HCT116 (cell line): Measurements from ENCODE around the gene UPF1. TPM values are rescaled to one million over a fixed set of nuclear protein-coding genes. Genes with fewer than 3 reads are reported as not detected.

Source experiments
- ATAC-seq: fragments of 200-7000 bp; cut with Tn5 transposase; 2 replicates; pipeline ENCODE4 v1.9.1; 2020; ENCODE audit warnings: mild to moderate bottlenecking, moderate library complexity
- BruUV-seq: library from RNA; stranded (reverse); fragments of 400-500 nt; replicated peaks from 2 replicates; lab custom pipeline; 2021; lab: Mats Ljungman, UMichigan
- CTCF ChIA-PET: fragments of 300-600 bp; sonication (Branson Sonifier 250); formaldehyde crosslinking; loops from one replicate; lab custom pipeline; 2021; ENCODE audit warnings: antibody characterized with exemption; lab: Charles Lee
- POLR2A ChIA-PET: fragments of 300-600, 350-600 bp; sonication (Branson Sonifier 250); formaldehyde crosslinking; loops from one replicate; lab custom pipeline; 2021; ENCODE audit warnings: antibody characterized with exemption; lab: Charles Lee
- RAD21 ChIA-PET, 2 experiments: fragments of 300-600 bp; sonication (Branson Sonifier 250); formaldehyde crosslinking; loops; one replicate each; lab custom pipeline; 2023; ENCODE audit warnings: low total read pairs in 2 of 2; ENCODE audit not compliant: uncharacterized antibody in 2 of 2, unreplicated experiment in 2 of 2, low non-redundant PET in 1 of 2; lab: Charles Lee
- DNase-seq: peaks from one replicate; pipeline ENCODE4 v3.0.0-alpha.2; 2010; ENCODE audit warnings: low read depth, low spot score
- H2AFZ ChIP-seq: fragments of 200-600 bp; shearing (Covaris generic), sonication (generic); 2 replicates; pipeline ENCODE4 v1.6.1; 2017; ENCODE audit warnings: low read depth, mixed run types, mixed read lengths, antibody characterized with exemption, low read length; ENCODE audit not compliant: poor library complexity, severe bottlenecking
- H3K27ac ChIP-seq: 2 replicates; pipeline ENCODE4 v1.5.1; 2012; ENCODE audit warnings: low read depth, low read length
- H3K27me3 ChIP-seq: fragments of 200-600 bp; sonication (generic); 2 replicates; pipeline ENCODE4 v1.6.1; 2016; ENCODE audit warnings: mixed run types, low read length, mixed read lengths; ENCODE audit not compliant: insufficient read depth
- H3K36me3 ChIP-seq, 2 experiments: fragments of 200-500 bp in 1 of 2; fragments of 200-600 bp in 1 of 2; sonication (Bioruptor generic) in 1 of 2; sonication (generic) in 1 of 2; 2 replicates each; pipeline versions ENCODE4 v1.5.1 to v1.6.1; 2014 to 2016; ENCODE audit warnings: low read length in 2 of 2, inconsistent platforms in 1 of 2, mixed read lengths in 1 of 2, mixed run types in 1 of 2; ENCODE audit not compliant: insufficient read depth in 2 of 2, control insufficient read depth in 1 of 2
- H3K4me1 ChIP-seq, 2 experiments: fragments of 200-600 bp in 1 of 2; sonication (generic) in 1 of 2; 2 replicates each; pipeline versions ENCODE4 v1.5.1 to v1.6.1; 2012 to 2017; ENCODE audit warnings: low read length in 2 of 2, inconsistent platforms in 1 of 2, mild to moderate bottlenecking in 1 of 2, mixed read lengths in 1 of 2, mixed run types in 1 of 2, moderate library complexity in 1 of 2; ENCODE audit not compliant: insufficient read depth in 2 of 2, control insufficient read depth in 1 of 2
- H3K4me2 ChIP-seq: fragments of 200-600 bp; sonication (generic); 2 replicates; pipeline ENCODE4 v1.6.1; 2017; ENCODE audit warnings: mixed run types, low read length, mixed read lengths
- H3K4me3 ChIP-seq, 2 experiments: fragments of 200-600 bp in 1 of 2; sonication (generic) in 1 of 2; replicated peaks in 1 of 2; 2 replicates each; pipeline ENCODE4 v1.5.1; 2011 to 2016; ENCODE audit warnings: low read length in 2 of 2, control low read depth in 1 of 2, low read depth in 1 of 2, mild to moderate bottlenecking in 1 of 2, mixed read lengths in 1 of 2, mixed run types in 1 of 2
- H3K79me2 ChIP-seq: fragments of 200-600 bp; sonication (generic); 2 replicates; pipeline ENCODE4 v1.6.1; 2017; ENCODE audit warnings: mild to moderate bottlenecking, mixed run types, low read length, moderate library complexity, mixed read lengths; ENCODE audit not compliant: insufficient read depth
- H3K9ac ChIP-seq: fragments of 200-600 bp; sonication (generic); 2 replicates; pipeline ENCODE4 v1.6.1; 2016; ENCODE audit warnings: low read length, mixed read lengths
- H3K9me2 ChIP-seq: fragments of 200-600 bp; sonication (generic), shearing (Covaris generic); 2 replicates; pipeline ENCODE4 v1.6.1; 2017; ENCODE audit warnings: mixed run types, mild to moderate bottlenecking, moderate library complexity; ENCODE audit not compliant: insufficient read depth
- H3K9me3 ChIP-seq, 2 experiments: fragments of 200-500 bp in 1 of 2; fragments of 200-600 bp in 1 of 2; sonication (Bioruptor generic) in 1 of 2; sonication (generic) in 1 of 2; 2 replicates each; pipeline ENCODE4 v1.6.1; 2014 to 2017; ENCODE audit warnings: low read length in 2 of 2, mixed read lengths in 2 of 2, inconsistent platforms in 1 of 2, low read depth in 1 of 2, mild to moderate bottlenecking in 1 of 2, mixed run types in 1 of 2, moderate library complexity in 1 of 2; ENCODE audit not compliant: control insufficient read depth in 1 of 2, insufficient read depth in 1 of 2
- H4K20me1 ChIP-seq: fragments of 200-600 bp; sonication (generic), shearing (Covaris generic); 2 replicates; pipeline ENCODE4 v1.6.1; 2017; ENCODE audit warnings: mixed run types, mild to moderate bottlenecking, moderate library complexity; ENCODE audit not compliant: insufficient read depth
- CBX3 ChIP-seq: IDR thresholded peaks from 2 replicates; pipeline ENCODE4 v1.6.1; 2012; ENCODE audit warnings: low read depth
- EGR1 ChIP-seq: IDR thresholded peaks from 2 replicates; pipeline ENCODE4 v1.6.1; 2012; ENCODE audit warnings: low read depth
- ELF1 ChIP-seq: IDR thresholded peaks from 2 replicates; pipeline ENCODE4 v1.6.1; 2012; ENCODE audit warnings: low read depth, borderline replicate concordance
- EZH2phosphoT487 ChIP-seq: fragments of 200-600 bp; IDR thresholded peaks from 2 replicates; pipeline ENCODE4 v1.6.1; 2018; ENCODE audit warnings: antibody characterized with exemption, borderline replicate concordance
- FOSL1 ChIP-seq: IDR thresholded peaks from 2 replicates; pipeline ENCODE4 v1.6.1; 2012; ENCODE audit warnings: low read depth
- JUND ChIP-seq: IDR thresholded peaks from 2 replicates; pipeline ENCODE4 v1.6.1; 2012
- POLR2AphosphoS5 ChIP-seq: IDR thresholded peaks from 2 replicates; pipeline ENCODE4 v1.6.1; 2011; ENCODE audit warnings: mild to moderate bottlenecking, low read depth, low read length, moderate library complexity
- RAD21 ChIP-seq: IDR thresholded peaks from 2 replicates; pipeline ENCODE4 v1.6.1; 2012; ENCODE audit warnings: low read depth, mild to moderate bottlenecking
- SIN3A ChIP-seq: IDR thresholded peaks from 2 replicates; pipeline ENCODE4 v1.6.1; 2012; ENCODE audit warnings: low read depth
- SP1 ChIP-seq: IDR thresholded peaks from 2 replicates; pipeline ENCODE4 v1.6.1; 2012; ENCODE audit warnings: low read depth
- SRF ChIP-seq: IDR thresholded peaks from 2 replicates; pipeline ENCODE4 v1.6.1; 2012; ENCODE audit warnings: low read depth
- TCF7L2 ChIP-seq: IDR thresholded peaks from 2 replicates; pipeline ENCODE4 v1.7.0; 2011; ENCODE audit warnings: borderline replicate concordance, inconsistent platforms; ENCODE audit not compliant: insufficient read depth, insufficient read length; ENCODE audit errors: extremely low read depth
- ZFX ChIP-seq: fragments of 450-650 bp; IDR thresholded peaks from 2 replicates; pipeline ENCODE4 v1.6.1; 2017
- ZNF274 ChIP-seq: fragments of 200-500 bp; sonication (Bioruptor generic); IDR thresholded peaks from 2 replicates; pipeline ENCODE4 v1.6.1; 2014; ENCODE audit warnings: mild to moderate bottlenecking, low read depth, low read length, inconsistent platforms
- intact Hi-C: fragments of 100-400 bp; cut with micrococcal nuclease; formaldehyde crosslinking; loops from 2 replicates; pipeline ENCODE4 v1.10.0; 2022
- total RNA-seq: library from RNA; stranded (reverse); gene quantifications from one replicate; pipeline ENCODE4 v1.2.1, GENCODE V29; 2021; ENCODE audit not compliant: unreplicated experiment
- TF ChIP-seq, protein P1 (sequence below): IDR thresholded peaks from 2 replicates; pipeline ENCODE4 v1.6.1; 2012
- TF ChIP-seq, protein P2 (sequence below): IDR thresholded peaks from 2 replicates; pipeline ENCODE4 v1.6.1; 2012; ENCODE audit warnings: low read depth
- TF ChIP-seq, protein P3 (sequence below): IDR thresholded peaks from 2 replicates; pipeline ENCODE4 v1.6.1; 2011; ENCODE audit warnings: mild to moderate bottlenecking, low read length, moderate library complexity; ENCODE audit not compliant: insufficient replicate concordance; ENCODE audit errors: extremely low read depth
- TF ChIP-seq, protein P4 (sequence below), 3 experiments: fragments of 200-600 bp in 1 of 3; sonication (generic) in 1 of 3; IDR thresholded peaks in 2 of 3; conservative IDR thresholded peaks in 1 of 3; 2 replicates each; pipeline ENCODE4 v1.5.1; 2012 to 2017; ENCODE audit warnings: low read depth in 2 of 3, low read length in 2 of 3, antibody characterized with exemption in 1 of 3, borderline replicate concordance in 1 of 3, control low read depth in 1 of 3, mild to moderate bottlenecking in 1 of 3, mixed read lengths in 1 of 3, mixed run types in 1 of 3, moderate library complexity in 1 of 3; ENCODE audit not compliant: insufficient read depth in 1 of 3
- TF ChIP-seq, protein P5 (sequence below): IDR thresholded peaks from 2 replicates; pipeline ENCODE4 v1.6.1; 2012

Gene UPF1
- total RNA-seq, 1 experiment from 2014 or later: 78.5 TPM

DNA sequence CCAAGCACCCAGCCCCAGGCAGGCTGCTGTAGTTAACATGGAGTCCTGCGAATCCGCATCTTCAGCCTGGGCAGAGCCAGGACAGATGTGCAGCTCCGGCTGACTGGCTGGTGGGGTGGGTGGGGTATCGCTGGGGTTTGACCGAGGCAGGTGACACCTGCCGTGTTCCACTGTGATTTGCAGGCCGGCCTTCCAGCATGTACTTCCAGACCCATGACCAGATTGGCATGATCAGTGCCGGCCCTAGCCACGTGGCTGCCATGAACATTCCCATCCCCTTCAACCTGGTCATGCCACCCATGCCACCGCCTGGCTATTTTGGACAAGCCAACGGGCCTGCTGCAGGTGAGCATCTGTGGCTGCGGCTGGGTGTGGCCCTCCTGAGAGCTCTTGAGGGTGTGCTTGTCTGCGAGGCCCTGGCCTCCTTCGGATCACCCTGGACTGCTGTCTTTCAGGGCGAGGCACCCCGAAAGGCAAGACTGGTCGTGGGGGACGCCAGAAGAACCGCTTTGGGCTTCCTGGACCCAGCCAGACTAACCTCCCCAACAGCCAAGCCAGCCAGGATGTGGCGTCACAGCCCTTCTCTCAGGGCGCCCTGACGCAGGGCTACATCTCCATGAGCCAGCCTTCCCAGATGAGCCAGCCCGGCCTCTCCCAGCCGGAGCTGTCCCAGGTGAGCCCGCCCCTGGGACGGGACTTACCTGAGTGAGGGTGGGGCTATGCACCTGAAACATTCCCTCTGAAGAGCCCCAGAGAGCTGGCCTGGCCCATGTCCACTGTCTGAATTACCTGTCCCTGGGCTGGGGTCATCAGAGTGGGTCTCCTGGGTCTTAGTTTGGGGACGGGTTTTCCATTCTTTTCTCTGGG lies 33.6 kb downstream of the UPF1 start:
- H3K4me3 ChIP-seq: no peak overlapping the region
- TF ChIP-seq EZH2phosphoT487 (no peak), JUND (no peak), ELF1 (no peak), CBX3 (no peak), ZNF274 (no peak), POLR2AphosphoS5 (no peak), SRF (no peak), FOSL1 (no peak), SP1 (no peak), EGR1 (no peak), ZFX (no peak), SIN3A (no peak), RAD21 (no peak), TCF7L2 (no peak)
- TF ChIP-seq, protein P1, sequence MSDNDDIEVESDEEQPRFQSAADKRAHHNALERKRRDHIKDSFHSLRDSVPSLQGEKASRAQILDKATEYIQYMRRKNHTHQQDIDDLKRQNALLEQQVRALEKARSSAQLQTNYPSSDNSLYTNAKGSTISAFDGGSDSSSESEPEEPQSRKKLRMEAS: no peak
- TF ChIP-seq, protein P2, sequence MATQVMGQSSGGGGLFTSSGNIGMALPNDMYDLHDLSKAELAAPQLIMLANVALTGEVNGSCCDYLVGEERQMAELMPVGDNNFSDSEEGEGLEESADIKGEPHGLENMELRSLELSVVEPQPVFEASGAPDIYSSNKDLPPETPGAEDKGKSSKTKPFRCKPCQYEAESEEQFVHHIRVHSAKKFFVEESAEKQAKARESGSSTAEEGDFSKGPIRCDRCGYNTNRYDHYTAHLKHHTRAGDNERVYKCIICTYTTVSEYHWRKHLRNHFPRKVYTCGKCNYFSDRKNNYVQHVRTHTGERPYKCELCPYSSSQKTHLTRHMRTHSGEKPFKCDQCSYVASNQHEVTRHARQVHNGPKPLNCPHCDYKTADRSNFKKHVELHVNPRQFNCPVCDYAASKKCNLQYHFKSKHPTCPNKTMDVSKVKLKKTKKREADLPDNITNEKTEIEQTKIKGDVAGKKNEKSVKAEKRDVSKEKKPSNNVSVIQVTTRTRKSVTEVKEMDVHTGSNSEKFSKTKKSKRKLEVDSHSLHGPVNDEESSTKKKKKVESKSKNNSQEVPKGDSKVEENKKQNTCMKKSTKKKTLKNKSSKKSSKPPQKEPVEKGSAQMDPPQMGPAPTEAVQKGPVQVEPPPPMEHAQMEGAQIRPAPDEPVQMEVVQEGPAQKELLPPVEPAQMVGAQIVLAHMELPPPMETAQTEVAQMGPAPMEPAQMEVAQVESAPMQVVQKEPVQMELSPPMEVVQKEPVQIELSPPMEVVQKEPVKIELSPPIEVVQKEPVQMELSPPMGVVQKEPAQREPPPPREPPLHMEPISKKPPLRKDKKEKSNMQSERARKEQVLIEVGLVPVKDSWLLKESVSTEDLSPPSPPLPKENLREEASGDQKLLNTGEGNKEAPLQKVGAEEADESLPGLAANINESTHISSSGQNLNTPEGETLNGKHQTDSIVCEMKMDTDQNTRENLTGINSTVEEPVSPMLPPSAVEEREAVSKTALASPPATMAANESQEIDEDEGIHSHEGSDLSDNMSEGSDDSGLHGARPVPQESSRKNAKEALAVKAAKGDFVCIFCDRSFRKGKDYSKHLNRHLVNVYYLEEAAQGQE: no peak
- TF ChIP-seq, protein P3, sequence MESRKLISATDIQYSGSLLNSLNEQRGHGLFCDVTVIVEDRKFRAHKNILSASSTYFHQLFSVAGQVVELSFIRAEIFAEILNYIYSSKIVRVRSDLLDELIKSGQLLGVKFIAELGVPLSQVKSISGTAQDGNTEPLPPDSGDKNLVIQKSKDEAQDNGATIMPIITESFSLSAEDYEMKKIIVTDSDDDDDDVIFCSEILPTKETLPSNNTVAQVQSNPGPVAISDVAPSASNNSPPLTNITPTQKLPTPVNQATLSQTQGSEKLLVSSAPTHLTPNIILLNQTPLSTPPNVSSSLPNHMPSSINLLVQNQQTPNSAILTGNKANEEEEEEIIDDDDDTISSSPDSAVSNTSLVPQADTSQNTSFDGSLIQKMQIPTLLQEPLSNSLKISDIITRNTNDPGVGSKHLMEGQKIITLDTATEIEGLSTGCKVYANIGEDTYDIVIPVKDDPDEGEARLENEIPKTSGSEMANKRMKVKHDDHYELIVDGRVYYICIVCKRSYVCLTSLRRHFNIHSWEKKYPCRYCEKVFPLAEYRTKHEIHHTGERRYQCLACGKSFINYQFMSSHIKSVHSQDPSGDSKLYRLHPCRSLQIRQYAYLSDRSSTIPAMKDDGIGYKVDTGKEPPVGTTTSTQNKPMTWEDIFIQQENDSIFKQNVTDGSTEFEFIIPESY: no peak
- TF ChIP-seq, protein P4, sequence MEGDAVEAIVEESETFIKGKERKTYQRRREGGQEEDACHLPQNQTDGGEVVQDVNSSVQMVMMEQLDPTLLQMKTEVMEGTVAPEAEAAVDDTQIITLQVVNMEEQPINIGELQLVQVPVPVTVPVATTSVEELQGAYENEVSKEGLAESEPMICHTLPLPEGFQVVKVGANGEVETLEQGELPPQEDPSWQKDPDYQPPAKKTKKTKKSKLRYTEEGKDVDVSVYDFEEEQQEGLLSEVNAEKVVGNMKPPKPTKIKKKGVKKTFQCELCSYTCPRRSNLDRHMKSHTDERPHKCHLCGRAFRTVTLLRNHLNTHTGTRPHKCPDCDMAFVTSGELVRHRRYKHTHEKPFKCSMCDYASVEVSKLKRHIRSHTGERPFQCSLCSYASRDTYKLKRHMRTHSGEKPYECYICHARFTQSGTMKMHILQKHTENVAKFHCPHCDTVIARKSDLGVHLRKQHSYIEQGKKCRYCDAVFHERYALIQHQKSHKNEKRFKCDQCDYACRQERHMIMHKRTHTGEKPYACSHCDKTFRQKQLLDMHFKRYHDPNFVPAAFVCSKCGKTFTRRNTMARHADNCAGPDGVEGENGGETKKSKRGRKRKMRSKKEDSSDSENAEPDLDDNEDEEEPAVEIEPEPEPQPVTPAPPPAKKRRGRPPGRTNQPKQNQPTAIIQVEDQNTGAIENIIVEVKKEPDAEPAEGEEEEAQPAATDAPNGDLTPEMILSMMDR (IDR thresholded peaks at IDR 0.05 in 2 of 3, conservative IDR thresholded peaks at IDR 0.05 in 1 of 3; ENCODE audit: borderline replicate concordance in 1 of 3, insufficient read depth in 1 of 3, low read depth in 2 of 3, low read length in 2 of 3): no peak
- TF ChIP-seq, protein P5, sequence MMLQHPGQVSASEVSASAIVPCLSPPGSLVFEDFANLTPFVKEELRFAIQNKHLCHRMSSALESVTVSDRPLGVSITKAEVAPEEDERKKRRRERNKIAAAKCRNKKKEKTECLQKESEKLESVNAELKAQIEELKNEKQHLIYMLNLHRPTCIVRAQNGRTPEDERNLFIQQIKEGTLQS: no peak

More for the DNA sequence above, 33.6 kb downstream of the UPF1 start:
- no peak overlapping the region for H3K9ac ChIP-seq
- H2AFZ ChIP-seq: no peak overlapping the region
- H3K27ac ChIP-seq: no peak overlapping the region; the same call in 1 of the 2 replicates
- H3K9me3 ChIP-seq: no peaks in the 10 kb centered on the region
- H3K4me2 ChIP-seq: no peak overlapping the region
- no peaks in the 10 kb centered on the region for H4K20me1 ChIP-seq
- RAD21 ChIA-PET: no interaction called here
- no peaks in the 10 kb centered on the region for H3K27me3 ChIP-seq
- peaks cover 38 to 63% of the 10 kb centered on the region in 2 experiments for H3K36me3 ChIP-seq
- H3K4me1 ChIP-seq: peaks cover 0 to 2% of the 10 kb centered on the region in 2 experiments; a peak in 1 of 4 replicates
- intact Hi-C loops: no loop called here
- DNase-seq: no peak
- peaks cover 9% of the 10 kb centered on the region; the same call in 1 of the 2 replicates for H3K79me2 ChIP-seq
- H3K9me2 ChIP-seq: no peaks in the 10 kb centered on the region
- POLR2A ChIA-PET: no interaction called here
- no peak for ATAC-seq
- no TSS peak for BruUV-seq
- CTCF ChIA-PET: interaction anchor here (0.8 to 1.7 kb wide), 3 partner anchors 9 to 121 kb away, joined by 3 to 12 read pairs (median 4); no protein-coding TSS in a partner anchor
